ENCODE data around the gene STXBP5.
A peak's percentile ranks its signal among the peaks of the same experiment; 100 is the strongest.

Gene STXBP5

GRCh38 chr6:147178355-147178754 is 25.9 kb upstream of the STXBP5 start:
- no peak for DNase-seq (ENCODE audit: low spot score)

- no peak for DNase-seq (ENCODE audit: low spot score)
Measured at GRCh38 chr6:147179809-147180208, 24.4 kb upstream of the STXBP5 start.

GRCh38 chr6:147180926-147181325 is 23.3 kb upstream of the STXBP5 start:
- DNase-seq (ENCODE audit: low spot score): no peak

- DNase-seq (ENCODE audit: low spot score): no peak
Measured at GRCh38 chr6:147184379-147184778, 19.8 kb upstream of the STXBP5 start.

GRCh38 chr6:147185216-147185615 is 19.0 kb upstream of the STXBP5 start:
- no peak for DNase-seq (ENCODE audit: low spot score)

GRCh38 chr6:147190556-147190955 is 13.7 kb upstream of the STXBP5 start:
- DNase-seq (ENCODE audit: low spot score): no peak

- DNase-seq (ENCODE audit: low spot score): no peak
Measured at GRCh38 chr6:147192278-147192911, 11.8 kb upstream of the STXBP5 start.

- no peak for DNase-seq (ENCODE audit: low spot score)
Measured at GRCh38 chr6:147194652-147195411, 9.4 kb upstream of the STXBP5 start.

GRCh38 chr6:147195510-147195909 is 8.7 kb upstream of the STXBP5 start:
- DNase-seq (ENCODE audit: low spot score): no peak

GRCh38 chr6:147195987-147196386 is 8.2 kb upstream of the STXBP5 start:
- DNase-seq (ENCODE audit: low spot score): no peak

GRCh38 chr6:147200711-147201110 is 3.5 kb upstream of the STXBP5 start:
- no peak for DNase-seq (ENCODE audit: low spot score)

- DNase-seq (ENCODE audit: low spot score): peak; percentile 18
Measured at GRCh38 chr6:147201885-147202515, 2.2 kb upstream of the STXBP5 start.

- peak; percentile 86 for DNase-seq (ENCODE audit: low spot score)
Measured at GRCh38 chr6:147202516-147203310, 1.5 kb upstream of the STXBP5 start.

GRCh38 chr6:147203311-147204059 is 732 bp upstream of the STXBP5 start:
- peak; percentile 86 for DNase-seq (ENCODE audit: low spot score)

GRCh38 chr6:147204843-147205311 is 660 bp downstream of the STXBP5 start:
- DNase-seq (ENCODE audit: low spot score): no peak

- DNase-seq (ENCODE audit: low spot score): no peak
Measured at GRCh38 chr6:147205690-147206600, 1.7 kb downstream of the STXBP5 start.

- DNase-seq (ENCODE audit: low spot score): no peak
Measured at GRCh38 chr6:147207351-147207750, 3.1 kb downstream of the STXBP5 start.

- DNase-seq (ENCODE audit: low spot score): no peak
Measured at GRCh38 chr6:147207837-147208754, 3.9 kb downstream of the STXBP5 start.

GRCh38 chr6:147209762-147210449 is 5.7 kb downstream of the STXBP5 start:
- DNase-seq (ENCODE audit: low spot score): no peak
